Immature natural killer cell (primary cell): ENCODE measurements around the gene PEAK3. TPM values are rescaled to one million over a fixed set of nuclear protein-coding genes. Genes with fewer than 3 reads are reported as not detected.

Source experiments
- DNase-seq, 3 donors: peaks; one replicate each; pipeline ENCODE4 v3.0.0; 2022; ENCODE audit warnings: mixed read lengths in 1 of 3
- H3K27ac Mint-ChIP-seq, 6 donors: one replicate each; pipeline ENCODE4 v1.8.0; 2020; ENCODE audit warnings: mixed read lengths in 6 of 6, mild to moderate bottlenecking in 5 of 6, inconsistent platforms in 4 of 6, moderate library complexity in 3 of 6
- H3K27me3 Mint-ChIP-seq, 3 donors: one replicate each; pipeline ENCODE4 v1.8.0; 2020 to 2021; ENCODE audit warnings: low read depth in 3 of 3, mild to moderate bottlenecking in 3 of 3, mixed read lengths in 3 of 3, moderate library complexity in 3 of 3, inconsistent platforms in 1 of 3
- H3K36me3 Mint-ChIP-seq, 3 donors: one replicate each; pipeline ENCODE4 v1.8.0; 2020; ENCODE audit warnings: mixed read lengths in 3 of 3, inconsistent platforms in 2 of 3, mild to moderate bottlenecking in 2 of 3
- H3K4me1 Mint-ChIP-seq, 2 donors: one replicate each; pipeline ENCODE4 v1.8.0; 2020; ENCODE audit warnings: inconsistent platforms in 2 of 2, mild to moderate bottlenecking in 2 of 2, mixed read lengths in 2 of 2, moderate library complexity in 1 of 2
- H3K4me3 Mint-ChIP-seq, 5 donors: one replicate each; pipeline ENCODE4 v1.8.0; 2020; ENCODE audit warnings: mild to moderate bottlenecking in 5 of 5, mixed read lengths in 5 of 5, inconsistent platforms in 3 of 5, moderate library complexity in 3 of 5
- H3K9me3 Mint-ChIP-seq, 6 donors: one replicate each; pipeline ENCODE4 v1.8.0; 2020; ENCODE audit warnings: mild to moderate bottlenecking in 6 of 6, mixed read lengths in 6 of 6, inconsistent platforms in 4 of 6, moderate library complexity in 3 of 6
- polyA plus RNA-seq, 3 donors: library from polyadenylated mRNA; unstranded; fragments of 300-500 nt; fragmentation: Illumina TruSeq; gene quantifications; one replicate each; pipeline ENCODE4 v1.2.3, GENCODE V29; 2021

PEAK3 gene
- polyA plus RNA-seq = 10 to 100 TPM in 1 of 3 donors, 1 to 10 TPM in 1, under 1 TPM in 1; 0.96 to 10.8 (median 2.5) TPM

GRCh38 chr19:2282062-2282861 lies at the start of gene PEAK3:
TSS of gene PEAK3 (minus strand) at chr19:2282175. CDS start at chr19:2280931, 1,244 bp downstream.
- Mint-ChIP-seq H3K27me3 (peaks cover 11 to 19% (median 19%) of the 10 kb centered on the region in 3 donors), H3K4me1 (peaks cover 19 to 23% of the 10 kb centered on the region in 2 donors), H3K36me3 (peaks cover 0 to 2% (median under 1%) of the 10 kb centered on the region in 3 donors), H3K9me3 (no peaks in the 10 kb centered on the region), H3K4me3 (peak within 1 kb of the TSS; percentile 87 to 92 (median 91)), H3K27ac (peak within 1 kb of the TSS; percentile 87 to 93 (median 90))
- peak; percentile 80 to 81 (median 80) for DNase-seq

- Mint-ChIP-seq H3K9me3 (no peaks in the 10 kb centered on the region), H3K27ac (peak overlapping the region in 3 of 6 donors; percentile 17 to 62 (median 36)), H3K4me3 (peak overlapping the region in 3 of 5 donors; percentile 50 to 84 (median 59)), H3K4me1 (peaks cover 41 to 47% of the 10 kb centered on the region in 2 donors), H3K36me3 (no peaks in the 10 kb centered on the region), H3K27me3 (peaks cover 2 to 16% (median 13%) of the 10 kb centered on the region in 3 donors)
- no peak for DNase-seq
Measured at GRCh38 chr19:2330632-2331284, 48.8 kb upstream of the PEAK3 start.

- H3K36me3 Mint-ChIP-seq = no peaks in the 10 kb centered on the region
Measured at GRCh38 chr19:2330255-2330631, 48.3 kb upstream of the PEAK3 start.

GRCh38 chr19:2329501-2329916 lies 47.5 kb upstream of the PEAK3 start:
- Mint-ChIP-seq H3K4me1 (peaks cover 42 to 48% of the 10 kb centered on the region in 2 donors), H3K4me3 (peak overlapping the region; percentile 84 to 92 (median 87)), H3K9me3 (no peaks in the 10 kb centered on the region), H3K27ac (peak overlapping the region; percentile 64 to 89 (median 88)), H3K27me3 (peaks cover 2 to 16% (median 13%) of the 10 kb centered on the region in 3 donors), H3K36me3 (no peaks in the 10 kb centered on the region)
- DNase-seq = no peak

More at GRCh38 chr19:2330255-2330631, 48.3 kb upstream of the PEAK3 start:
- DNase-seq = no peak
- Mint-ChIP-seq H3K27ac (peak overlapping the region in 3 of 6 donors; percentile 17 to 62 (median 31)), H3K27me3 (peaks cover 2 to 16% (median 13%) of the 10 kb centered on the region in 3 donors), H3K9me3 (no peaks in the 10 kb centered on the region), H3K4me1 (peaks cover 42 to 48% of the 10 kb centered on the region in 2 donors), H3K4me3 (peak overlapping the region in 4 of 5 donors; percentile 50 to 87 (median 72))

GRCh38 chr19:2329149-2329478 lies 47.1 kb upstream of the PEAK3 start:
- Mint-ChIP-seq H3K4me1 (peaks cover 42 to 48% of the 10 kb centered on the region in 2 donors), H3K4me3 (peak overlapping the region; percentile 84 to 92 (median 87)), H3K9me3 (no peaks in the 10 kb centered on the region), H3K27ac (peak overlapping the region; percentile 64 to 89 (median 88)), H3K27me3 (peaks cover 2 to 16% (median 13%) of the 10 kb centered on the region in 3 donors), H3K36me3 (no peaks in the 10 kb centered on the region)
- DNase-seq = no peak

- H3K36me3 Mint-ChIP-seq = no peaks in the 10 kb centered on the region
- H3K9me3 Mint-ChIP-seq = no peaks in the 10 kb centered on the region
- DNase-seq = peak; percentile 90 to 93 (median 91)
- H3K27me3 Mint-ChIP-seq = peaks cover 2 to 16% (median 13%) of the 10 kb centered on the region in 3 donors
- peak within 1 kb of the TSS; percentile 99 to 100 (median 99) for H3K4me3 Mint-ChIP-seq
- H3K4me1 Mint-ChIP-seq = peaks cover 42 to 48% of the 10 kb centered on the region in 2 donors
- peak within 1 kb of the TSS; percentile 94 to 99 (median 98) for H3K27ac Mint-ChIP-seq
Measured at GRCh38 chr19:2328401-2329148, 46.6 kb upstream of the PEAK3 start, which contains the start of the genes LSM7 and SPPL2B. TSS of gene LSM7 (minus strand) at chr19:2328586. CDS start at chr19:2328566, 20 bp downstream. TSS of gene SPPL2B (plus strand) at chr19:2328684. CDS start at chr19:2328710, 26 bp downstream.

- Mint-ChIP-seq H3K9me3 (no peaks in the 10 kb centered on the region), H3K27me3 (peaks cover 2 to 16% (median 13%) of the 10 kb centered on the region in 3 donors), H3K36me3 (no peaks in the 10 kb centered on the region), H3K27ac (peak overlapping the region; percentile 94 to 99 (median 98)), H3K4me3 (peak overlapping the region; percentile 99 to 100 (median 99)), H3K4me1 (peaks cover 42 to 48% of the 10 kb centered on the region in 2 donors)
- peak; percentile 53 to 65 (median 65) for DNase-seq
Measured at GRCh38 chr19:2327773-2328400, 45.9 kb upstream of the PEAK3 start.

- DNase-seq = no peak
- Mint-ChIP-seq H3K4me3 (peak overlapping the region; percentile 41 to 99 (median 99)), H3K4me1 (peaks cover 42 to 43% of the 10 kb centered on the region in 2 donors), H3K27ac (peak overlapping the region; percentile 76 to 99 (median 97)), H3K9me3 (no peaks in the 10 kb centered on the region), H3K36me3 (no peaks in the 10 kb centered on the region), H3K27me3 (peaks cover 2 to 16% (median 13%) of the 10 kb centered on the region in 3 donors)
Measured at GRCh38 chr19:2326699-2327360, 44.9 kb upstream of the PEAK3 start.

- Mint-ChIP-seq H3K9me3 (no peaks in the 10 kb centered on the region), H3K36me3 (no peaks in the 10 kb centered on the region), H3K27me3 (peaks cover 2 to 18% (median 13%) of the 10 kb centered on the region in 3 donors), H3K4me1 (peaks cover 36 to 42% of the 10 kb centered on the region in 2 donors), H3K4me3 (peak overlapping the region in 4 of 5 donors; percentile 8 to 99 (median 52)), H3K27ac (peak overlapping the region; percentile 18 to 98 (median 60))
- DNase-seq = no peak
Measured at GRCh38 chr19:2325281-2326046, 43.5 kb upstream of the PEAK3 start.

GRCh38 chr19:2324220-2324948 lies 42.4 kb upstream of the PEAK3 start:
- DNase-seq = no peak
- H3K36me3 Mint-ChIP-seq = no peaks in the 10 kb centered on the region

GRCh38 chr19:2323707-2324106 lies 41.7 kb upstream of the PEAK3 start:
- peaks cover 26 to 31% of the 10 kb centered on the region in 2 donors for H3K4me1 Mint-ChIP-seq
- DNase-seq = no peak
- H3K9me3 Mint-ChIP-seq = no peaks in the 10 kb centered on the region
- peaks cover 2 to 11% (median 6%) of the 10 kb centered on the region in 3 donors for H3K27me3 Mint-ChIP-seq
- no peak overlapping the region for H3K27ac Mint-ChIP-seq
- H3K4me3 Mint-ChIP-seq = no peak overlapping the region
- no peaks in the 10 kb centered on the region for H3K36me3 Mint-ChIP-seq

More at GRCh38 chr19:2324220-2324948, 42.4 kb upstream of the PEAK3 start:
- no peaks in the 10 kb centered on the region for H3K9me3 Mint-ChIP-seq
- H3K4me1 Mint-ChIP-seq = peaks cover 30 to 37% of the 10 kb centered on the region in 2 donors
- peaks cover 2 to 17% (median 8%) of the 10 kb centered on the region in 3 donors for H3K27me3 Mint-ChIP-seq
- no peak overlapping the region for H3K27ac Mint-ChIP-seq
- H3K4me3 Mint-ChIP-seq = no peak overlapping the region
